ENCODE measurements around the gene NKX2-1.

Gene NKX2-1

DNA sequence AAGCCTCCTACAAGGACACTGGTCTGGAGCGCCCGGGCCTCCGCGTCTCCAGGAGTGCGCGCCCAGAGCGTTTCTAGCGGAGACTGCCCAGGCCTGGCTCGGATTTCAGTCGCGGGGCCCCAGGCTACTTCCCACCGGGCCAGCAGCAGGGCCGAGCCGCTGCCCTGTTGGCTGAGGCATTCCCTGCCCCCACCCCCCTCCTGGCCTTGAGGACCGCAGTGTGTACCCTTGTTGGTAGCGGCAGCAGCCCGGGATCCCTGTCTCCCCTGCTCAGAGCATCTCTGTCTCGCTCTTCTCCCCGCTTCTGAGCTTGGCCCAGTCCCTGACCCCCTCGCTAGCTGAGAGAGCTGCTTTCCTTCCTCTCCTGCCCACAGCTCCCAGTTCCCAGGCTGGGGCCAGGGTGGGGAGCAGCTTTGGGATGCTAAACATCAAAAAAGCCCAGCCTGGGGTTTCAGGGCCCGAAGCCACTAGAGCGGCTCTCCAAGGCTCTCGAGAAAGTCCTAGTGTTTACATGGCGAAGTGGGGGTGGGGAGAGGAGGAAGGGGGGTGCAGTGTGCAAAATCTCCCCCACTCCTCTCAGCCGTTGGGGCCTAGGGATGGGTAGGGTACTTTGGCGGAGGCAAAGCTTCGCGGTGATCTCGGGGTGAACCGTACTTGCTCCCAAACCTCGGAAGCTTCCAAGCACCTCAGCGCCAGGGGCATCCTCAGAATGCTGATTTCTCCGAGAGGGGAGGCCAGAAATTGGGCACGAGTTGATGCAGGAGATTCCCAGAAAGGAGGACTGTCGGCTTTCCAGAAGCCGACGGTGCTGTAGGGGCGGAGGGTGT lies 6.4 kb downstream of the NKX2-1 start:
- peak; percentile 39 for DNase-seq (ENCODE audit: low spot score)
- in situ Hi-C loops (cut with MboI; ENCODE audit: low pct_unique_long_range_greater_than_20kb, low sequenced_read_pairs, unreplicated experiment) = loop anchor here (10.0 to 25.0 kb wide), 3 partner anchors 71 to 1074 kb away; partner anchors contain the start of genes FOXA1, NKX2-8 and TTC6
- TF ChIP-seq, protein P1, sequence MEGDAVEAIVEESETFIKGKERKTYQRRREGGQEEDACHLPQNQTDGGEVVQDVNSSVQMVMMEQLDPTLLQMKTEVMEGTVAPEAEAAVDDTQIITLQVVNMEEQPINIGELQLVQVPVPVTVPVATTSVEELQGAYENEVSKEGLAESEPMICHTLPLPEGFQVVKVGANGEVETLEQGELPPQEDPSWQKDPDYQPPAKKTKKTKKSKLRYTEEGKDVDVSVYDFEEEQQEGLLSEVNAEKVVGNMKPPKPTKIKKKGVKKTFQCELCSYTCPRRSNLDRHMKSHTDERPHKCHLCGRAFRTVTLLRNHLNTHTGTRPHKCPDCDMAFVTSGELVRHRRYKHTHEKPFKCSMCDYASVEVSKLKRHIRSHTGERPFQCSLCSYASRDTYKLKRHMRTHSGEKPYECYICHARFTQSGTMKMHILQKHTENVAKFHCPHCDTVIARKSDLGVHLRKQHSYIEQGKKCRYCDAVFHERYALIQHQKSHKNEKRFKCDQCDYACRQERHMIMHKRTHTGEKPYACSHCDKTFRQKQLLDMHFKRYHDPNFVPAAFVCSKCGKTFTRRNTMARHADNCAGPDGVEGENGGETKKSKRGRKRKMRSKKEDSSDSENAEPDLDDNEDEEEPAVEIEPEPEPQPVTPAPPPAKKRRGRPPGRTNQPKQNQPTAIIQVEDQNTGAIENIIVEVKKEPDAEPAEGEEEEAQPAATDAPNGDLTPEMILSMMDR (IDR thresholded peaks at IDR 0.05; ENCODE audit: extremely low read depth, insufficient read depth, missing control alignments) = no peak

DNA sequence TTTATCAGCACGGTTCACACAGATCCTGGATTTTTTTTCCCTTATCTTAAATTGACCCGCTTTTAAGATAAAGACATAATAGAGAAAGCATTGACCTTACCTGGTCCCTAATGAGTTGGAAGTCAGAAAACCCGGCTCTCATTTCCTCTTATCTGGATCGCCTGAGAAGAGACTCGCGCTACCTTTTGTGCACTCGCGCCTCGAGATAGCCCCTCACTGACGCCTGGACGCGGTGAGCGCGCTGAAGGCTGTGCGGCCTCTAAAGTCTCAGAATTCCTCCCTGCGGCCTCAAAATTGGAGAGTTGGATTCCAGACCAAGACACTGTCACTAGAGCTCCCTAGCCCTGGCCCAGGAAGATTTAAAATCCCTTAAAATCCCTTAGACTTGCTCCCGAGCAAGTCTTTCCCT lies 7.0 kb downstream of the NKX2-1 start:
- in situ Hi-C loops (cut with MboI; ENCODE audit: low pct_unique_long_range_greater_than_20kb, low sequenced_read_pairs, unreplicated experiment) = loop anchor here (10.0 to 25.0 kb wide), 3 partner anchors 72 to 1074 kb away; partner anchors contain the start of genes FOXA1, NKX2-8 and TTC6
- TF ChIP-seq, protein P1 (IDR thresholded peaks at IDR 0.05; ENCODE audit: extremely low read depth, insufficient read depth, missing control alignments) = no peak
- DNase-seq (ENCODE audit: low spot score) = peak; percentile 10

DNA sequence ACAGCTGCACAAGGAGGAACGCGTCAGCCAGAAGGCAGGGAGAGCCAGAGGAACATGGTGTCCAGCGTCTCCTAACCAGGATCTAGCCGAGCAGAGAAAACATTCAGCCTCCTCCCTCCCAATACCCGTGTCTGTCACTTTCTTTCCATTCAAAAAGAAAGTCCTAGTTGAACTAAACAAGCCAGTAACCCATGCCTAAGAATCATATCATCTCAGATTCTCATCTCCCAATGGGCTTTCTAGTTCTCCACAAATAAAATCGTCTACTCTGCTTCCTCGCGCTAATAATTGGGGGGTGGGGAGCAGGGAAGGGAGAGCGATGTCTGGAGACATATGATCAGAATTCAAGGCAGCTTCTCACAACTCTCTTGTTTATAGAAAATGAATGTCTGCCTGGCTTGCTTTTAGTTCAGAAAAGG lies 7.4 kb downstream of the NKX2-1 start:
- in situ Hi-C loops (cut with MboI; ENCODE audit: low pct_unique_long_range_greater_than_20kb, low sequenced_read_pairs, unreplicated experiment) = loop anchor here (10.0 to 25.0 kb wide), 3 partner anchors 72 to 1075 kb away; partner anchors contain the start of genes FOXA1, NKX2-8 and TTC6
- DNase-seq (ENCODE audit: low spot score) = no peak
- TF ChIP-seq, protein P1 (IDR thresholded peaks at IDR 0.05; ENCODE audit: extremely low read depth, insufficient read depth, missing control alignments) = no peak

DNA sequence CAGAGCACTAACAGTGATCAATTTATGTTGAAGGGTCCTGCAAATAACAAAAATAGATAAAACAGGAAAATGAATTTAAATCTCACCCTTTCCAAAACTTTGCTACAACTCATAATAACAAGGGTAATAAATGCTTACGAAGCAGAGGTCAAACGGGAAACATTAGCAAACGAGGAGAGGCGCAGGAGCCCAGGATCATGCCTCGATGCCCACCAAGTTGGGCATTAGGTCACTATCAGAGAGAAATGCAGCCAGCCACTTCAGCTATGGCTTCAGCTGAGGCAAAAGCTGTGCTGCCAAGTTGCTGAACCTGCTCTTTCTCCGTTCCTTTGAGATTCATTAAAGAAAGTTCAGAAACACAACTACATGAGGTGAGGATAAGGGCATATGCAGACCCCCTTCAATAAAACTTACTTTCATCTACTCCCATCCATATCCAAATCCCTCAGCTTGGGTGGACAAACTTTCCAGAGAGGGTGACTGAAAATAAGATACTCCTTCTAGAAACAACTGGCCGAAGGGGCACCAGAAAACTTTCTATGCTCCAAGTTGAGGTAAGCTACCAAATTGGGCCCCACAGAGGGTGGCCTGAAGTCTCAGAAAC lies 7.9 kb downstream of the NKX2-1 start:
- in situ Hi-C loops (cut with MboI; ENCODE audit: low pct_unique_long_range_greater_than_20kb, low sequenced_read_pairs, unreplicated experiment) = loop anchor here (10.0 to 25.0 kb wide), 3 partner anchors 73 to 1075 kb away; partner anchors contain the start of genes FOXA1, NKX2-8 and TTC6
- peak; percentile 13 for DNase-seq (ENCODE audit: low spot score)

DNA sequence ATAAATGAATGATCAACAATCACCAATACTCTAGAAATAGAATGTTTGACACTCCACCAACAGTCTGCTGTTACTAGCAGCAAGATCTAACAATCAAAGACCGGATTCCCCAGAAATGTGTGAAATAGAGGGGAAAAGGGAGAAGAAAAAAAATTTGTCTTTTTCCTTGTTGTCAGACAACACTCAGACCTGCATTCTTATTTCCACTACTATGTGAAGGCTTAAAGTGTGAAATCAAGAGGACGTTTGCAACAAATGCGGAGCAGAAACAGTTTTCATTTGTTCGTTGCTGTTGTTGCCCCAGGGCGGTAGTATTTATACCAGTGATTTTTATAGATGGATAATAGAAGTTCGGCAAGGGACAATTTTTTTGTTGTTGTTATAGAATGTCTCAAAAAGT lies 9.2 kb downstream of the NKX2-1 start:
- in situ Hi-C loops (cut with MboI; ENCODE audit: low pct_unique_long_range_greater_than_20kb, low sequenced_read_pairs, unreplicated experiment) = loop anchor here (10.0 to 25.0 kb wide), 3 partner anchors 74 to 1076 kb away; partner anchors contain the start of genes FOXA1, NKX2-8 and TTC6
- TF ChIP-seq, protein P1 (IDR thresholded peaks at IDR 0.05; ENCODE audit: extremely low read depth, insufficient read depth, missing control alignments) = no peak
- DNase-seq (ENCODE audit: low spot score) = no peak

More for the DNA sequence above, 7.9 kb downstream of the NKX2-1 start:
- TF ChIP-seq, protein P1 (IDR thresholded peaks at IDR 0.05; ENCODE audit: extremely low read depth, insufficient read depth, missing control alignments) = no peak

DNA sequence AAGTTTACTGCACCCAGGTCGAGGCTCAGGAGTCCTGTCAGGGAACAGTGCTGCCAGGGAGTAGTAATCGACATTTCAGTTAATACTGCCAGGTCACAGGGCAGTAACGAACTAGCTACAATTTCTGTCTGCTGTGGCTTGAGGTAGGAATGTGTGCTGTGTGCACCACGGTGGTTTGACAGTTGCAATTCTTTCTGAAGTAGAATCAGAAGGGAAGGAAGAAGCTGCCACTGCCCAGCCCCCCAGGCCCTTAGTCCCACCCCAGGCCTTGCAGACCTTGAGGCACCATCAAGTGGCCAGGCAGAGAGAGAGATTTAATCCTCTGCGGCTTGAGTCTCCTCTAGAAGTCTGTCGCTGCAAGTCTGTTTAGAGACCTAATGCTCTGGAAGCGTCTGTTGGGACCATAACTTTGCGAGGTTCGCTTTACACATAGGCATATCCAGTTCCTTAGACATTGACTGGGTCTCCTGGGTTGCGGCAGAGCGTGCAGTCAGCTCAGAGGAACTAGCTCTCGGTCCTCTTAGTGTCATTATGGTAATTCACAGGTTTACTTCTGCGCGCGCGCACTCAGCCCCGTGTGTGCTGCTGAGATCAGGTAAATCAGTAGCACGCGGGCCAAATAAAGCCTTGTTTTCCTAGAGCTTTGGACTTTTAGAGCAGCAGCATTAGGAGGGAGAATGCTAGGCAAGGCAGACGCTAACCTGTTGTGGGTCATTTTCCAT lies 9.8 kb downstream of the NKX2-1 start:
- peak; percentile 13 for DNase-seq (ENCODE audit: low spot score)
- TF ChIP-seq, protein P1 (IDR thresholded peaks at IDR 0.05; ENCODE audit: extremely low read depth, insufficient read depth, missing control alignments) = no peak
- in situ Hi-C loops (cut with MboI; ENCODE audit: low pct_unique_long_range_greater_than_20kb, low sequenced_read_pairs, unreplicated experiment) = loop anchor here (10.0 to 25.0 kb wide), 3 partner anchors 75 to 1077 kb away; partner anchors contain the start of genes FOXA1, NKX2-8 and TTC6
